ENCODE data around the gene USP31.

USP31 gene

GRCh38 chr16:23121024-23121423, 28.2 kb downstream of the USP31 start:
- no peak for DNase-seq (ENCODE audit: low read depth)
- TF ChIP-seq CTCF (IDR thresholded peaks at IDR 0.05; ENCODE audit: low read depth, low read length, missing control alignments): no peak
- H3K4me3 ChIP-seq (ENCODE audit: low read depth, low read length): no peak overlapping the region

GRCh38 chr16:23120562-23120961, 28.7 kb downstream of the USP31 start:
- no peak for TF ChIP-seq CTCF (IDR thresholded peaks at IDR 0.05; ENCODE audit: low read depth, low read length, missing control alignments)
- H3K4me3 ChIP-seq (ENCODE audit: low read depth, low read length): no peak overlapping the region
- no peak for DNase-seq (ENCODE audit: low read depth)

DNA sequence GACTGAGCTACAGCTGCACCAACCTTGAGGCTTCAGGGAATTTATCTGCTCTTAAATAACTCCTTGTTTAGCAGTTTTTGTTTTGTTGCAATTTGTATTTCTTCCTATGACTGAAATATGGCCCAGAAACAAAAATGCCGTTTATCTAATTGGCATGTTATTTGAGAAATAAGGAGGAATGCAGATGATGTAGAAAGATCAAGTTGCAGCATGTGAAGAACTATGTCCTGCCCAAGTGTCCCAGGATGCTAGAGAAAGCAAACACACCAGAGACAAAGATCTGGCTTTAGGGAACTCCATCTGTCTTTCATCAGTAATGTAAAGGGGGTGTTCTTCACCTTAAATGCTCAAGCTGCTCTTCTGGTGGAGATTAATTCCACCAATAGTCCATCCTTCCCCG, 29.7 kb downstream of the USP31 start:
- no peak for DNase-seq (ENCODE audit: low read depth)
- no peak overlapping the region for H3K4me3 ChIP-seq (ENCODE audit: low read depth, low read length)
- TF ChIP-seq CTCF (IDR thresholded peaks at IDR 0.05; ENCODE audit: low read depth, low read length, missing control alignments): no peak

GRCh38 chr16:23114131-23114904, 34.9 kb downstream of the USP31 start:
- no peak for TF ChIP-seq CTCF (IDR thresholded peaks at IDR 0.05; ENCODE audit: low read depth, low read length, missing control alignments)
- DNase-seq (ENCODE audit: low read depth): no peak
- H3K4me3 ChIP-seq (ENCODE audit: low read depth, low read length): no peak overlapping the region

- TF ChIP-seq CTCF (IDR thresholded peaks at IDR 0.05; ENCODE audit: low read depth, low read length, missing control alignments): no peak
- H3K4me3 ChIP-seq (ENCODE audit: low read depth, low read length): no peak overlapping the region
- no peak for DNase-seq (ENCODE audit: low read depth)
These were observed 36.1 kb downstream of the USP31 start for GRCh38 chr16:23113185-23113584.

DNA sequence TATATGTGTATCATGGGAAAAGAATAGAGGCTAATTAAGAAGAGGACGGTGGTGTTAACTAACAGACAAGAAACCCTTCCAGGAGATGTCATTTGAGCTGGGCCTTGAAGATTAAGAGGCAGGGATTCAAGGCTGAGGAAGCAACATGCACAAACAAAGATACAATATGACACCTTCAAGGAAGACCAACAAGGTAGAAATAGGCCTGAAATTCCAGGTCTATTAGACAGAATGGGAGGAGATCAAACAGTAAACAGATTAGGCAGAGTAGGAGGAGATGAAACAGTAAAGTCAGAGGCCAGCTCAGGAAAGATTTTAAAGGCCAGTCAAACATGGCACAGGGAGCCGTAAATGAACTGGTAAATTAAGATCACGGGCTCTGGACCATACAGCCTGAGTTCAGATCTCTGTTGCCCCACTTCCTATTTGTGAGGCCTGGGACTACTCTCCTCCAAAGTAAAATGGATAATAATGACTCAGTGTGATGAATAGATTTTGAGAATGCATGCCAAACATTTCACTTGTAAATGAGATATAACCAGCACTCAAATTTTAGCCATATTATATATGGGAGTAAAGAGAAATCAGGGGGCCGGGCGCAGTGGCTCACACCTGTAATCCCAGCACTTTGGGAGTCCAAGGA, 38.9 kb downstream of the USP31 start:
- TF ChIP-seq CTCF (IDR thresholded peaks at IDR 0.05; ENCODE audit: low read depth, low read length, missing control alignments): no peak
- H3K4me3 ChIP-seq (ENCODE audit: low read depth, low read length): no peak overlapping the region
- DNase-seq (ENCODE audit: low read depth): no peak

GRCh38 chr16:23107936-23108335, 41.3 kb downstream of the USP31 start:
- DNase-seq (ENCODE audit: low read depth): no peak
- no peak overlapping the region for H3K4me3 ChIP-seq (ENCODE audit: low read depth, low read length)
- TF ChIP-seq CTCF (IDR thresholded peaks at IDR 0.05; ENCODE audit: low read depth, low read length, missing control alignments): no peak

Data from GM12864 (cell line).